BE2C (cell line): Measurements from ENCODE around the gene PHF1.

Experiments
- DNase-seq: peaks from one replicate; pipeline ENCODE4 v3.0.0-alpha.2; 2020
- H3K27me3 ChIP-seq: fragments of 250-450 bp; sonication (Bioruptor Pico); 2 replicates; pipeline ENCODE4 v1.5.1; 2020; ENCODE audit warnings: mild to moderate bottlenecking
- H3K36me3 ChIP-seq: fragments of 250-450 bp; sonication (Bioruptor Pico); 2 replicates; pipeline ENCODE4 v1.5.1; 2020; ENCODE audit warnings: mild to moderate bottlenecking
- H3K4me1 ChIP-seq: fragments of 250-450 bp; sonication (Bioruptor Pico); 2 replicates; pipeline ENCODE4 v1.5.1; 2020
- H3K4me3 ChIP-seq: 2 replicates; pipeline ENCODE4 v1.5.1; 2011; ENCODE audit warnings: low read depth, low read length
- H3K9me3 ChIP-seq: fragments of 250-450 bp; sonication (Bioruptor Pico); 2 replicates; pipeline ENCODE4 v1.5.1; 2020
- TF ChIP-seq, protein P1 (sequence below): IDR thresholded peaks from 2 replicates; pipeline ENCODE4 v1.5.1; 2012; ENCODE audit warnings: mild to moderate bottlenecking, low read depth, low read length

Gene PHF1

DNA sequence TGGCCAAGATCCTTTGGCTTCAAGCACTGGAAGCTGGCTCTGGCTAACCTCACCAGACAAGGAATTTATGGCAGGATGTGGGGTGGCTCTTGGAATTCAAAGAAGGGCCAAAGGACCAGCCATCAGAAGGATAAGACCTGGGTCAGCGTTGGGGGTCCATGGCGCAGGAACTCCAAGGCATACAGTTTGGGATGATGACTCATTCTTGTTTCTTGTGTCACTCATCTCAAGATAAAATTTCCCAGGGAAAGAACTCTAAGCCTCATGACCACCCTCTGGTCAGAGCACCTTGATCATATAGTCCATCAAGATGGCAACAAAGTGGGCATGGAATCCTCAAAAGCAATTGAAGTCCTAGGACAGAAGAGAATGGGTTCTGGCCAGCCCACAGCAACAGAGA lies 48.4 kb downstream of the PHF1 start:
- Histone ChIP-seq H3K27me3 (no peaks in the 10 kb centered on the region), H3K36me3 (peaks cover 14% of the 10 kb centered on the region; the same call in 1 of the 2 replicates), H3K4me3 (no peak overlapping the region), H3K4me1 (no peaks in the 10 kb centered on the region), H3K9me3 (no peaks in the 10 kb centered on the region)
- DNase-seq: no peak
- TF ChIP-seq, protein P1, sequence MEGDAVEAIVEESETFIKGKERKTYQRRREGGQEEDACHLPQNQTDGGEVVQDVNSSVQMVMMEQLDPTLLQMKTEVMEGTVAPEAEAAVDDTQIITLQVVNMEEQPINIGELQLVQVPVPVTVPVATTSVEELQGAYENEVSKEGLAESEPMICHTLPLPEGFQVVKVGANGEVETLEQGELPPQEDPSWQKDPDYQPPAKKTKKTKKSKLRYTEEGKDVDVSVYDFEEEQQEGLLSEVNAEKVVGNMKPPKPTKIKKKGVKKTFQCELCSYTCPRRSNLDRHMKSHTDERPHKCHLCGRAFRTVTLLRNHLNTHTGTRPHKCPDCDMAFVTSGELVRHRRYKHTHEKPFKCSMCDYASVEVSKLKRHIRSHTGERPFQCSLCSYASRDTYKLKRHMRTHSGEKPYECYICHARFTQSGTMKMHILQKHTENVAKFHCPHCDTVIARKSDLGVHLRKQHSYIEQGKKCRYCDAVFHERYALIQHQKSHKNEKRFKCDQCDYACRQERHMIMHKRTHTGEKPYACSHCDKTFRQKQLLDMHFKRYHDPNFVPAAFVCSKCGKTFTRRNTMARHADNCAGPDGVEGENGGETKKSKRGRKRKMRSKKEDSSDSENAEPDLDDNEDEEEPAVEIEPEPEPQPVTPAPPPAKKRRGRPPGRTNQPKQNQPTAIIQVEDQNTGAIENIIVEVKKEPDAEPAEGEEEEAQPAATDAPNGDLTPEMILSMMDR: no peak
